GM12891 (cell line): Measurements from ENCODE around the gene HLX.

ENCODE experiments used
- POLR2A ChIP-seq: IDR thresholded peaks from 2 replicates; pipeline ENCODE4 v1.6.1; 2011; ENCODE audit warnings: low read depth, low read length, control low read depth
- POLR2AphosphoS5 ChIP-seq: IDR thresholded peaks from 2 replicates; pipeline ENCODE4 v1.6.1; 2011; ENCODE audit warnings: low read depth, low read length, control low read depth

DNA sequence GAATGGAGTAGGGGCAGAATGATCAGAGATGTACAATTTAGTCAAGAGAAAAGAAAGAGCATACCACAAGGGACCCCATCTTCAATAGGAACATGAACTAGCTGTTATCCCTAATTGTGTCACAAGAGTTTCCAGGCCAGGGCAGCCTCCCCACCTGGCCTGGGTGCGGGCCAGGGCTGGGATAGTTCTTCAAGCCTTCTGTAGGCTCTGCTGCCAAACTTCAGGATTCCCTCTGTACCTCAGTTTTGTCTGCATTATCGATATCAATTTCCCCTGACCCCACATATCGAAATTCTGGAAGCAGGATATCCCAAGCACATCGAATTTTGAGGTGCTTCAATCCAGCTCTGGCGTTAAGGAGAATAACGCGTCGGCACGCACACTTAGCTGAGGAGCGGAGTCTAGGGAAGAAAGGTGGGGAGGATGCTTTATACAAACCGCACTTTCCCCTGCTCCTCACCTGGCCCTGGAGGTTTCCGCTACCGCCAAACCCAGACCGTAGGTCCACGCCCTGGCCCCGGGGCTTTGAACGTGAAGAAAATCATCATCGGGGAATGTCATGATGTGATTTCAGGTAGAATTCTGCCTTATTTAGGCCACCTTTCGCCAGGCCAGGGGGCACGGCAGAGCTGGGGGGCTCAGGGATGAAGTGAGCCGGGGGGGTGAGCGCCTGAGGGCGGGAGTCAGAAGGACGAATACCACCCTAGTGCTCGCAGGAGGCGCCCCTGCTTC, 7.4 kb downstream of the HLX start:
- TF ChIP-seq POLR2A, result no peak
- TF ChIP-seq POLR2AphosphoS5, result no peak
